NCI-H2081 (cell line): ENCODE results near the gene CTSH.

Experiments
- DNase-seq, 2 experiments: peaks; one replicate each; lab custom pipeline; 2025; lab: John Stamatoyannopoulos, UW

The CTSH gene

DNA sequence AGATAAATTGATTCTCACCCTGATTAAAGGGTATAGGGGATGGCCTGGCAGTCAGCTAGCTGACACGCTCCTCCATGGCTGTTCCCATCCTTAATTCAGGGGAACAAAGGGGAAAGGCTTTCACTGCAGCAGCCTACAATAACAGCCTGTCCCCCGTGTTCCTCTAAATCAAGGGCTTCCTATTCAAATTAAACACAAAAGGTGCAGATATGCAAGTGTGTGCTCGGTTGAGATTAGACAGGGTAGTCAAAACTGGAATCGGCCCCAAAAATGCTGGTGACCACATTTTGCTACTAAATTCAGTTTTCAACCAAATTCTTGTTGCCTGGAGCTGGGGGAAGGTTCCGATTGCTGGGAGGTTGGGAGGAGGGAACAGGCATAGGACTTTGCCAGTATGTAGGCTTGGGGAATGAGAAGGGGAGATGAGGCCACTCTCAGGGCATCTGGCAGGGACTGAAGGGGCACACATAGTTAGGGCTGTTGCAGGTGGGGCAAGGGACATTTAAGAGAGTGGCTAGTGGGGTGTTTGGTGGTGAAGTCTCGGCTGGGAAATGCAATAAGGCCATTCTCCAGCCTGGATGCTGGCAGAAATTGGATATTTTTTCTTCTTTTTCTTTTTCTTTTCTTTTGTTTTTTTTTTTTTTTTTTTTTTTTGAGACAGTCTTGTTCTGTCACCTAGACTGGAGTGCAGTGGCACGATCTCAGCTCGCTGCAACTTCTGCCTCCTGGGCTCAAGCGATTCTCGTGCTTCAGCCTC, 32.9 kb upstream of the CTSH start:
- DNase-seq = no peak

GRCh38 chr15:78977091-78977571, 32.3 kb upstream of the CTSH start:
- DNase-seq = no peak

GRCh38 chr15:78976691-78977090, 31.8 kb upstream of the CTSH start:
- DNase-seq = no peak

DNA sequence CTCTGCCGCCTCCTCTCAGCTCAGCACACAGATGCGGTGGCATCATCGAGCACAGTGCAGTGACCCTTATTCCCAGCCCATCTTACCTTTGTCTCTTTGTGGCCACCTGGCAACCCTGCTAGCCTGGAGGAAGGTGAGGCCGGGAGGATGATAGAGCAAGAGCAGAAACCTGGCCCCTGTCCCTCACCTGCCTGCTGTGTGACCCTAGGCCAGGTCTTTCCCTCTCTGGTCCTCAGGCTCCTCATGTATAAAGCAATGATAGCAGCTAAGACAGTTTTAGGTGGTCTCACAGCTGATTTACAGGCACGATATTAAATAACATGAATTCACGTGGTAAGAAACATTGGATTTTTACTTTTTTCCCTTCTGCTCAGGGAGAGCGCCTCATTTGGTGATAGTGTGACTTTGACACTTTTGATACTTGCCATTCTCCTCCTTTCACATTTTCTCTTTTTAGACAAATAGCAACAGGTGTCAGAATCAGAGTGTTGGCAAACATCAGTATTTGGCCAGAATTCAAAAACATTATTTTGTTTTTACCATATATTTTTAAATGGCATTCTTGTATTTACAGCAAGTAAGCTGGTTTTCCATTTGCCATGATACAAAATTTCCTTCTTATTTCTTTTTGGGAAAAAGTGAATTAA, 29.5 kb upstream of the CTSH start:
- no peak for DNase-seq

DNA sequence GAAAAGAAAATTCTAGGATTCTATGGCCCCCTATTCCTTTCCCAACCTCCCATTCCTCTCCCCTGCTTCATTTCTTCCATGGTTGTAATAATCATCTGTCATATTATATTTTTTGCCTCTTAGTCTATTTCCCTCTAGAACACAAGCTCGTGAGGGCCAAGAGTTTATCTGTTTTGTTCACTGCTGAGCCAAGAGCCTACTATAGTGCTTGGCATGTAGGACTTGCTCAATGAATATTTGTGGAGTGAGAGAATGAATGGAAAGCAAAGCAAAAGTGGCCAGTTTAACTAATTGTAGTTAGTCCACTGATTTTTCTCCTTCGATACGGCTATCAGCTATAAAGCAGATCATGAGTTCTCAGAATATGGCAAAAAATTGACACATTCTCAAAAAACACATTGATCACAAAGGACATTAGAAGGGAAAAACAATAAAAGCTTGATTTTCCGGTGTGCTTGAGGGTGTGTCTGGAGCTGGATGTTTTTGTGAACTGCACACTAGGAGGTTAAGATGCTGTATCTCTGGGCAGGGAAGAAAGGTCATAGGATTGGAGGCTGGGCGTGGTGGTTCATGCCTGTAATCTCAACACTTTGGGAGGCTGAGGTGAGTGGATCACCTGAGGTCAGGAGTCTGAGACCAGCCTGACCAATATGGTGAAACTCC, 25.0 kb upstream of the CTSH start:
- no peak for DNase-seq

DNA sequence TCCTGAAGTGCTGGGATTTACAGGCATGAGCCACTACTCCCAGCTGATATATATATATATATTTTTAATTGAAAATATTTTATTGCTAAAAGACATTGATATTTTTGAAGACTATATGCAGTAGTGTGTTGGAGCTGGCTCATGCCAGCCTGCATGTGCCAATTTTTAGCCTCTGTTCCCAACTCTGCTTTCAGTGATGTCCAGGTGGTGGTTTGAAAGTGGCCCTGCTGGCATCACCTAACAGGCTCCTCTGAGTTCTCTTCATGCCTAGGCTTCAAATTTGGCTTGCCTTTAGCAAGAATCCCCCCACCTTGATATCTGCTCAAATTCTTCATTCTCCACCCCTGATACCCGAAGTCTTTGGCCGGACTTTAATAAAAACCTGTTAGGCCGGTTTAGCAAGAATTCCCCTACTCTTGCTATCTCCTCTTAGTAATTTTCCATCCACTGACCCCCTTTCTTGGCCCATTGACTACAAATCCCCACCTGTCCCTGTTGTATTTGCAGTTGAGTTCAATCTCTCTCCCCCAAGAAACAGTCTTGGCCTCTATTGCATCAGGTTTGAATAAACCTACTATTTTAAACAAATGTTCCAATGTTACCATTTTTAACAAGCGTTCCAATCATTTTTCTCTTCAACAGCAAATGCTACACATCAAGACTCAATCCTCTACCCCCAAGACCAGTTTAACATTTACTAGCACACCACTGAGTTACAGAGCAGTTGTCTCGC, 23.9 kb upstream of the CTSH start:
- no peak for DNase-seq

DNA sequence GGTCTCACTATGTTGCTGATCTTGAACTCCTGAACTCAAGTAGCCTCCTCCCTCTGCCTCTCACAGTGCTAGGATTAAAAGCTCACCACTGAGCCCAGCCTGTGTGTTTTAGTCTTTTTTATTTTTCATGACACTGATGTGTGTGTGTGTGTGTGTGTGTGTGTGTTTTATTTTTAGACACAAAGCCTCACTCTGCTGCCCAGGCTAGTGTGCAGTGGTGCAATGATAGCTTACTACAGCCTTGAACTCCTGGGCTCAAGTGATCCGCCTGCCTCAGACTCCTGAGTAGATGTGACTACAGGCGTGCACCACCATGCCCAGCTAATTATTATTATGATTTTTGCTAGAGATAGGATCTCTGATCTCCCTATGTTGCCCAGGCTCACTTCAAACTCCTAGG, 23.3 kb upstream of the CTSH start:
- no peak for DNase-seq

DNA sequence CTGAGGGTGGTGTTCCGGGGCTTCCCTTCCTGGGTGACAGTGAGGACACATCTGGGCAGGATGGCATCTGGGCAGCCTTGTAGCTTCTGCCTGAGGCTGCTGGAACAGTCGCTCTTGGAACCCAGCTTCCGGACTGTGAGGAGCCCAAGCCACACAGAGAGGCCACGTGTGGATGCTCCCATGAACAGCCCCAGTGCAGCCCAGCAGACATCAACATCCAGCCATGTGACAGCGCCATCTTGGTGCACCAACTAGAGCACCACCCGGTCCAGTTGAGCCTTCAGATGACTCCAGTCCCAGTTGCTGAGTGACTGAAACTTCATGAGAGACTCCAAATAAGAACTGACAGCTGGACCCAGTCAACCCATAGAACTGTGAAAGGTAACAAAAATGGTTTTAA, 15.5 kb upstream of the CTSH start:
- no peak for DNase-seq

DNA sequence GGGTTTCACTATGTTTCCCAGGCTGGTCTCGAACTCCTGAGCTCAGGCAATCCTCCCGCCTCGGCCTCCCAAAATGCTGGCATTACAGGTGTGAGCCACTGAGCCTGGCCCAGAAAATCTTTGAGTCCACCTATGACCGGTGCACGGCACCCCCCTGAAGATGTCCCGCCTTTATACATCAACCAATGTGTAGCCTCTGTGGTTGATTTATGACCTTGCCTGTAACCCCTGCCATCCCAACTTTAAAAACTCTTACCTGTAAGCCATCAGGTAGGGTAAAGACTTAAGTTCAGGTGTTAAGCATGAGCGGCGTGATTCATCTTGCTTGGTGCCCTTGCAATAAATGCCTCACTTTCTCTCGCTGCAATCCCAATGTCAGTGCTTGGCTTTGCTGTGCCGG, 14.5 kb upstream of the CTSH start:
- DNase-seq = no peak

- DNase-seq = no peak
Observed at GRCh38 chr15:78957416-78958093, 12.7 kb upstream of the CTSH start.

GRCh38 chr15:78956937-78957336, 12.1 kb upstream of the CTSH start:
- DNase-seq = no peak

- no peak for DNase-seq
Observed at GRCh38 chr15:78955355-78955754, 10.5 kb upstream of the CTSH start.

DNA sequence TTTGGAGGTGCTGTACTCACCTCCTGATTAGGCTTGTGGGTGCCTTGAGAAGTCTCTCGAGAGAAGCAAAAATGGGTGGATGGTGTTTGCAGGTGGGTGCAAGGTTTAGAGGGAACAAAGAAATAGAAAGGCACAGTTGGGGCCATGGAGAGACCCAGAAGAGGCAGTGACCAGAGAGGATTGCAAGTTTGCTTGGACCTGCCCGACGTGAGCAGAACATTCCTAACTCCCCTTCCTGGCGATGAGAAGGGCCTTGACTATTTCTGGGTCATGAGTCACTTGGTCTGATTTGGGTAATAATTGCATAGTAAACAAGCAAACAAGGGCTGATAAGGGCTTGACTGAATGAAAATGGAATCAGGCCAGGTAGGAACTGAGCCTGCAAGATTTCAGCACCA, 7.0 kb upstream of the CTSH start:
- DNase-seq = peak in 1 of 2 experiments; percentile 26

DNA sequence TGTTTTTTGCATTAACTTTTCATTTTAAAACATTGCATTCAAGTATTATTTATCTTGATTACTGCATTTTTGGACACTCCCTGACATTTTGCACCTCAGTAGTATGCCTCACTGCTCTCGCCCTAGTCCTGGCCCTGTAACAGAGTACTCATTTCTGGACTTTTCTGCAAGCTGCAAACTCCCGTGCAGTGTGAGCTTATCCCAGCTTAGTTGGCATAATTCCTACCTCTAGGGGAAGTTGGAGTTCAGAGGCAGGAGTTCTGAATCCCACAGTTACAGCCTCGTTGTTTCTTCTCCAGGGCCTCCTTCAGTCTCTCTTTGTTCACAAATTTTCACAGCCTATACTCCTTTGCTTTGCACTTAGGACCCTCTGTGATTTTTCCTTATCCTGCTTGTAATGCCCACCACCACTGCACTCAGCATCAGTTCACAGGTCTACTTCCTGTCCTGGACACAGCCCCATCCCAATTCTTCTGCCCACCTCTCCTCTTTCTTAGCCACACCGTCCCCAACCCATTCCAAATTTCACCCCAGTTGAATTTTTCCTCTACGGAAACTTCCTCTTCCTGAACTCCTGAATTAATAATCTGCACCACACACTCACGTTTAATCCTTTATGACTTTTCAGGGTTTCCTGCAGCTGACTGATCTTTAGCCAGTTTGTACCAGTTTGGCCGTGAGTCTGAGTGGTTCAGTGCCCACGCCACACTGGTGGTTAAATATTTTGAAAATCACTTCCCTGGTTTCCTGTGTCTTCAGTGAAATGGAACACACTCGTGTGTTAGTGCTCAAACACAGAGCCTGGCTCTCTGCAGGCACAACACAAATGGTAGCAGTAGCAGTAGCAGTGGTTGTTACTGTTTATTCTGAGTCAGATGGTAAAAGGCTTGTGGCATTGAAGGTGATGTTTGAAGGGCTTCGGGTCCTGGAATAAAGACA, 6.3 kb upstream of the CTSH start:
- no peak for DNase-seq

- no peak for DNase-seq
Observed at GRCh38 chr15:78950343-78950742, 5.5 kb upstream of the CTSH start.

- DNase-seq = no peak
Observed at GRCh38 chr15:78949461-78949860, 4.6 kb upstream of the CTSH start.

GRCh38 chr15:78947506-78947905, 2.7 kb upstream of the CTSH start:
- DNase-seq = no peak

DNA sequence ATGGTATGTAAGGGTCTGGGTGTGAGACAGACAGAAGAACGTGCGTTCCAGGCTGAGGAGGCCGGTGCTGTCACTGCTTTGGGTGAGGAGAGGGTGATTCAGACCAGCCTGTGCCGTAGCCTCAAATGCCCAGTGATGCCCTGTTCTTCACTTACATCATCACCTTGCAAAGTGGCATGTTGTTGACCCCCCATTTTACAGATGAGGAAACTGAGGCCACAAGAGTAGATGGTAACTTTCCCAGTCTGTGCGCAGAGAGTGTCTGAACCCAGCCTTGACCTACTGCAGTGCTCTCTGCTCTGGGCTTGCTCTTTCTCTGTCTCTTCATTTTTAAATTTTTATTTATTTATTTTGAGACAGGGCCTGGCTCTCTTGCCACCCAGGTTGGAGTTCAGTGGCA, 1.6 kb upstream of the CTSH start:
- no peak for DNase-seq

- no peak for DNase-seq
Observed at GRCh38 chr15:78944202-78944625, 632 bp downstream of the CTSH start.

GRCh38 chr15:78943692-78944091, 1.2 kb downstream of the CTSH start:
- no peak for DNase-seq

DNA sequence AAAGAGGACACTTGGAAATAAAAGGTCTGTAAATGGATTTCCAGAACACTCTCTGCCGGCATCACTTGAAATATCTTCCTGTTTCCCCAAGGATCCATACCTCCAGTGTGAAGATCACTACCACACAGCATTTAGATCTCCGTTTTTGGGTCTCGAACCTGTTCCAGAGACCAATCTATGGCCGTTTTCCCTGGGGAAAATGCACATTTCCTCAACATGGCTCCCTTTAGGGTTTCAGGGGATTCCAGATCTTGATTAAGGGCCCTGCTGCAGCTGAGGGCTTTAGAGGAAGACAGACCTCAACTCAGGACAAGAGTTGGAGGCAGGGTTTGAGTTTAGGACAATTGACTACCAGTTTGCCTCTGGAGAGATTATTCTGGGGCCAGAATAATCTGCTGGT, 2.1 kb downstream of the CTSH start:
- no peak for DNase-seq
